ENCODE results near the gene GOLGB1. TPM values are rescaled to one million over a fixed set of nuclear protein-coding genes. Genes with fewer than 3 reads are reported as not detected.

The GOLGB1 gene
- total RNA-seq, 1 donor, result 63.2 TPM

DNA sequence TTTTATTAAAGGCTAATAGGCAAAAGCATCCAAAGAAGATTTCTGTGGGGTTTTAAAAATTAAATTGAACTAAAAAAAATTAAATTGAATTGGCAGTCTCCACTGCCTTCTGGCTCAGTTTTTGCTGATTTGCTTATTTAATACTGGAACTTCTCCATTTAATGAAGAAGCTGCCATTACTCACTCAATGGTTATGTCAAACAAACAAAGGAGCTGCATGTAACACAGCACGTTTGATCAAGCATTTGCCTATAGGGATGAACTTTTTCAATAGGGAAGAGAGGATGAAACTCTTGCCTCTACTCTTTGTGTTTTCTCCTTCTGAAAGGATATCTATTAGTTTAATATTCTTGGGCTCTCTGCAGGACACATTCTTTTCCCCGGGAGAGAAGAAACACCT is 84.1 kb downstream of the GOLGB1 start:
- no peak overlapping the region for H3K4me3 ChIP-seq (ENCODE audit: low read depth, low read length)
- no peak for DNase-seq (ENCODE audit: low read depth)
- TF ChIP-seq, protein P1, sequence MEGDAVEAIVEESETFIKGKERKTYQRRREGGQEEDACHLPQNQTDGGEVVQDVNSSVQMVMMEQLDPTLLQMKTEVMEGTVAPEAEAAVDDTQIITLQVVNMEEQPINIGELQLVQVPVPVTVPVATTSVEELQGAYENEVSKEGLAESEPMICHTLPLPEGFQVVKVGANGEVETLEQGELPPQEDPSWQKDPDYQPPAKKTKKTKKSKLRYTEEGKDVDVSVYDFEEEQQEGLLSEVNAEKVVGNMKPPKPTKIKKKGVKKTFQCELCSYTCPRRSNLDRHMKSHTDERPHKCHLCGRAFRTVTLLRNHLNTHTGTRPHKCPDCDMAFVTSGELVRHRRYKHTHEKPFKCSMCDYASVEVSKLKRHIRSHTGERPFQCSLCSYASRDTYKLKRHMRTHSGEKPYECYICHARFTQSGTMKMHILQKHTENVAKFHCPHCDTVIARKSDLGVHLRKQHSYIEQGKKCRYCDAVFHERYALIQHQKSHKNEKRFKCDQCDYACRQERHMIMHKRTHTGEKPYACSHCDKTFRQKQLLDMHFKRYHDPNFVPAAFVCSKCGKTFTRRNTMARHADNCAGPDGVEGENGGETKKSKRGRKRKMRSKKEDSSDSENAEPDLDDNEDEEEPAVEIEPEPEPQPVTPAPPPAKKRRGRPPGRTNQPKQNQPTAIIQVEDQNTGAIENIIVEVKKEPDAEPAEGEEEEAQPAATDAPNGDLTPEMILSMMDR (IDR thresholded peaks at IDR 0.05; ENCODE audit: insufficient read depth, low read length), result no peak

DNA sequence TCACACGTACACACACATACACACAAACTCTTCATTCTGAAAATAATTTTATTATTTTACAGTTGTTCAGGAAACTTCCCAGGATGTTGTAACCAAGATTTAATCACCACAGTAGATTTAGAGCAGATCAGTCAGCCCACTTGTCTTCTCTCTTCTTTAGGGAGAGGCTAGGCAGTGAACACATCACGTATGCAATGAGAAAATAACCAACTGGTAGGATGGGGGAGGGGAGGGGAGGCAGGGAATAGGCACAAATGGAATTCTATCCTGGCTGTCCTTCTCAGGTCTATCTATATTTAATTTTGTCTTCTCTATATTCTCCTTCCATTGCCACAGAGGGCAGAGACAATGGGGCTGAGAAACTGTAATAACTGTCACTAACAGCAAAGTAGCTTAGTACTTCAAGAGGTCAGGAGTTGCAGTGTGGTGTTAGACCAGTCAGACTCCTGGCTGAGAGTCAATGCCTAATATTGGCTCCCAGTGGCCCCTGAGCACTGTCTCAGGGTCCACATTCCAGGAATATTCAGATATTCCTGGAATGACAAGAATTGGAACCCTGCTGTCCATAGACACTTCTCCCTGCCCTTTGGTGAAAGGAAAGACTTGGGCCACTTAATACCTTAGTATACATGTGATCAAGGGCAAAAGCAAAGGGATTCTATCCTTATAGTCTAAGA is 86.2 kb downstream of the GOLGB1 start:
- TF ChIP-seq, protein P1 (IDR thresholded peaks at IDR 0.05; ENCODE audit: insufficient read depth, low read length), result no peak
- no peak for DNase-seq (ENCODE audit: low read depth)

DNA sequence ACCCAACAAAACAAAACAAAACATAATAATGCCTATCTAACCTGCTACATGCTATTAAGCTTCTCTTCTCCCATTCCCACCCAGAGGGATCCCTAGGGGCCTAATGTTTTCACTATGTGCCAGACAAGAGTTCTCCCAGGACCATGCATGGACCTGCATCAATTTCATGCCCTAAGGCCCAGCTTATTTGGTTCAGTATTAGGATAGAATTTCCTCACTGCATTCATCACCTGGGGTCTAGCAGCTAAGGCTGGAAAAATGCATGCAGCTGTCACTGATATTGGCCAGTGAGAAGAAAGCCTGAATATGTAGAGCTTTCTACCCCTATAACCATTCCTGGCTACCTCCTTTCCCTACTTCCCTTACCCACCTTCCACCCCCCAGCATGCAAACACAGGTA is 86.8 kb downstream of the GOLGB1 start:
- DNase-seq (ENCODE audit: low read depth), result no peak
- TF ChIP-seq, protein P1 (IDR thresholded peaks at IDR 0.05; ENCODE audit: insufficient read depth, low read length), result no peak
- no peak overlapping the region for H3K4me3 ChIP-seq (ENCODE audit: low read depth, low read length)

More for the DNA sequence above, 86.2 kb downstream of the GOLGB1 start:
- no peak overlapping the region for H3K4me3 ChIP-seq (ENCODE audit: low read depth, low read length)

DNA sequence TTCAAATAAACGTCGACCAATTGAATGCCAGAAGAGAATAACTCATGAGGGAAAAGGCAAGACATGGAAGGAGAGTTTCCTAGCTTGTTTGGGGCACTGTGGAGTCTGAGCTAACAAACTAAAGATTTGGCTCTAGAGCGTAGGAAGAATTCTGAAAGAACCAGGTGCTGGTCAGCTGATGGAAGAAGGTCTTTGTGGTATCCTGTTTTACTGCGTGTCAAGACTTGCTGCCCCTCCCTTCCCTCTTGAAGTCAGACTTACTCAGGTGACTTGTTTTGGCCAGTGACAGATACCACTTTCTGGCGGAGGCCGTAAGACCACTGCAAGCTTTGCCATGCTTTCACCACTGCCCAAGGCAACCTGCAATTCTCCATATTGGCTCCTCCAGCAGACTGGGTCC is 88.2 kb downstream of the GOLGB1 start:
- TF ChIP-seq, protein P1 (IDR thresholded peaks at IDR 0.05; ENCODE audit: insufficient read depth, low read length), result no peak
- DNase-seq (ENCODE audit: low read depth), result no peak

DNA sequence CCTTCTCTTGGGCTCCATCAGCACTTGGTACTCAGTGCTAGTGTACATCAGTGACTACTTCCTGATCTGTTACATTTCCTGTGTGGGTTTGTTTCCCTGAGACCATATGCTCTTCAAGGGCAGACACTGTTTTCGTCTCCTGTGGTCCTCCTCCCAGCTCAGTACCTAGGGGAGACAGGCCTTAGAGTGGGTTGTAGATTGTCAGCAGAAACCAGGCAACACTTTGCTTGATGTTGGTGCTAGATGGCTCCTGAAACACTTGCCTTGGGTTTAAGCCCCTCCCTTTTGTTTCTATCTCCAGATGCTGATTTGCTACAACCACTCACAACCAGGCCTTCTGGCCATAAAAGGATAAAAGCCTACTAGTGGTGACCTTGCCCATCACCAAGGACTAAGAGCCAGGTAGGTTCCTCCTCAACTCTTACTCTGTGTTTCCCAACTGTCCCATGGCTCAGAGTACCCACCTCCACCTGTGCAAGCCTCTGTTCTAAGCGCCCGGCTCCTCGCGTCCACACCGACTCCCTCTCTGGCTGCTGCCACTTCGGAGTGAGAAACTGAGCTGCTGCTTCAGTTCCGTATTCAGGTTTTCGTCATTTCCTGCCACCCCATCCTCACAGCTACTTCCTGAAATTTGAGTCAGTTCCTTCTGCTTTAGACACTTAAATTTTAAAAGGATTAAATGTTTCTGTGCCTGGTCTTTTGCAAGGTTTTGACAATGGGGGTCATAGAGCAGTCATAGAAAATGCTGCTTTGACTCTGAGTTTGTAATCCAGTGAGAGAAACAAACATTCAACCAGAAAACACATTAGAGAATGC is 89.0 kb downstream of the GOLGB1 start, which contains the start of gene HCLS1:
TSS of gene HCLS1 (minus strand) at position 548 of the 816 bp plus-strand sequence. CDS start 2,556 bp downstream, outside the sequence.
- DNase-seq (ENCODE audit: low read depth), result peak; percentile 12
- peak within 1 kb of the TSS; percentile 9 for H3K4me3 ChIP-seq (ENCODE audit: low read depth, low read length)
- TF ChIP-seq, protein P1 (IDR thresholded peaks at IDR 0.05; ENCODE audit: insufficient read depth, low read length), result no peak

More for the DNA sequence above, 88.2 kb downstream of the GOLGB1 start:
- no peak overlapping the region for H3K4me3 ChIP-seq (ENCODE audit: low read depth, low read length)

GRCh38 chr3:121659586-121659985 is 90.0 kb downstream of the GOLGB1 start:
- TF ChIP-seq, protein P1 (IDR thresholded peaks at IDR 0.05; ENCODE audit: insufficient read depth, low read length), result no peak
- no peak for DNase-seq (ENCODE audit: low read depth)

More at GRCh38 chr3:121659586-121659985, 90.0 kb downstream of the GOLGB1 start:
- no peak overlapping the region for H3K4me3 ChIP-seq (ENCODE audit: low read depth, low read length)
